Bronchial epithelial cell (primary cell): ENCODE results near the gene IPMK. TPM values are rescaled to one million over a fixed set of nuclear protein-coding genes. Genes with fewer than 3 reads are reported as not detected.

Source experiments
- DNase-seq: peaks from one replicate; pipeline ENCODE4 v3.0.0-alpha.2; 2010; ENCODE audit warnings: low read depth
- FAIRE-seq: peaks from 2 replicates; lab custom pipeline; 2011; peaks lifted over from hg19 to GRCh38; lab: Jason Lieb, UNC
- H3K27me3 ChIP-seq: 2 replicates; pipeline ENCODE4 v1.5.1; 2011; ENCODE audit warnings: low read length; ENCODE audit not compliant: control insufficient read depth, insufficient read depth
- H3K36me3 ChIP-seq: 2 replicates; pipeline ENCODE4 v1.5.1; 2011; ENCODE audit warnings: low read length; ENCODE audit not compliant: control insufficient read depth, insufficient read depth
- H3K4me3 ChIP-seq: 2 replicates; pipeline ENCODE4 v1.5.1; 2011; ENCODE audit warnings: mild to moderate bottlenecking, low read depth, low read length, control low read depth
- CTCF ChIP-seq: IDR thresholded peaks from 2 replicates; pipeline ENCODE4 v1.5.1; 2011; ENCODE audit warnings: mild to moderate bottlenecking, moderate library complexity, low read length, control low read depth, inconsistent platforms; ENCODE audit not compliant: insufficient read depth, severe bottlenecking
- total RNA-seq: library from RNA; depleted of rRNA; stranded (reverse); fragments of >200 nt; gene quantifications from 2 replicates; pipeline ENCODE4 v1.2.1, GENCODE V29; 2014

Gene IPMK
- 6.3 and 8.3 TPM in 2 replicates for total RNA-seq

- Histone ChIP-seq H3K36me3 (no peaks in the 10 kb centered on the region), H3K4me3 (peak within 1 kb of the TSS; percentile 88), H3K27me3 (no peaks in the 10 kb centered on the region)
- DNase-seq, result peak; percentile 72
- FAIRE-seq, result no peak
- no peak for TF ChIP-seq CTCF
These were observed at the start of gene IPMK for GRCh38 chr10:58267713-58268453. Gene IPMK (minus strand): TSS chr10:58267894. CDS start chr10:58267611, 283 bp downstream.

- Histone ChIP-seq H3K36me3 (no peaks in the 10 kb centered on the region), H3K27me3 (no peaks in the 10 kb centered on the region), H3K4me3 (no peak overlapping the region)
- TF ChIP-seq CTCF, result no peak
- FAIRE-seq (no peak), DNase-seq (no peak)
These were observed 49.2 kb upstream of the IPMK start for GRCh38 chr10:58316874-58317273.

- Histone ChIP-seq H3K27me3 (no peaks in the 10 kb centered on the region), H3K4me3 (no peak overlapping the region), H3K36me3 (no peaks in the 10 kb centered on the region)
- TF ChIP-seq CTCF, result no peak
- FAIRE-seq, result no peak
- DNase-seq, result no peak
These were observed 43.3 kb upstream of the IPMK start for GRCh38 chr10:58311026-58311425.

- FAIRE-seq (no peak), DNase-seq (no peak)
- no peak for TF ChIP-seq CTCF
- Histone ChIP-seq H3K27me3 (no peaks in the 10 kb centered on the region), H3K4me3 (no peak overlapping the region), H3K36me3 (no peaks in the 10 kb centered on the region)
These were observed 40.0 kb upstream of the IPMK start for GRCh38 chr10:58307676-58308075.

GRCh38 chr10:58305821-58306220 lies 38.1 kb upstream of the IPMK start:
- Histone ChIP-seq H3K36me3 (no peaks in the 10 kb centered on the region), H3K27me3 (no peaks in the 10 kb centered on the region), H3K4me3 (no peak overlapping the region)
- no peak for DNase-seq
- no peak for FAIRE-seq
- TF ChIP-seq CTCF, result no peak
